Left renal pelvis (tissue), 4 donors: ENCODE results near the gene STAT5A. TPM values are rescaled to one million over a fixed set of nuclear protein-coding genes. Genes with fewer than 3 reads are reported as not detected.
A peak's percentile ranks its signal among the peaks of the same experiment; 100 is the strongest.

Source experiments
- DNase-seq, 4 donors: peaks; one replicate each; pipeline ENCODE4 v3.0.0-alpha.2; 2013; ENCODE audit warnings: low read depth in 4 of 4, low spot score in 3 of 4
- polyA plus RNA-seq, 4 donors: library from polyadenylated mRNA; unstranded; fragments of 120-200 nt; gene quantifications; one replicate each; pipeline ENCODE4 v1.2.1, GENCODE V29; 2013; ENCODE audit not compliant: insufficient read length in 4 of 4

Gene STAT5A
- polyA plus RNA-seq, 4 donors: 5.4 to 15.3 (median 7.0) TPM

DNA sequence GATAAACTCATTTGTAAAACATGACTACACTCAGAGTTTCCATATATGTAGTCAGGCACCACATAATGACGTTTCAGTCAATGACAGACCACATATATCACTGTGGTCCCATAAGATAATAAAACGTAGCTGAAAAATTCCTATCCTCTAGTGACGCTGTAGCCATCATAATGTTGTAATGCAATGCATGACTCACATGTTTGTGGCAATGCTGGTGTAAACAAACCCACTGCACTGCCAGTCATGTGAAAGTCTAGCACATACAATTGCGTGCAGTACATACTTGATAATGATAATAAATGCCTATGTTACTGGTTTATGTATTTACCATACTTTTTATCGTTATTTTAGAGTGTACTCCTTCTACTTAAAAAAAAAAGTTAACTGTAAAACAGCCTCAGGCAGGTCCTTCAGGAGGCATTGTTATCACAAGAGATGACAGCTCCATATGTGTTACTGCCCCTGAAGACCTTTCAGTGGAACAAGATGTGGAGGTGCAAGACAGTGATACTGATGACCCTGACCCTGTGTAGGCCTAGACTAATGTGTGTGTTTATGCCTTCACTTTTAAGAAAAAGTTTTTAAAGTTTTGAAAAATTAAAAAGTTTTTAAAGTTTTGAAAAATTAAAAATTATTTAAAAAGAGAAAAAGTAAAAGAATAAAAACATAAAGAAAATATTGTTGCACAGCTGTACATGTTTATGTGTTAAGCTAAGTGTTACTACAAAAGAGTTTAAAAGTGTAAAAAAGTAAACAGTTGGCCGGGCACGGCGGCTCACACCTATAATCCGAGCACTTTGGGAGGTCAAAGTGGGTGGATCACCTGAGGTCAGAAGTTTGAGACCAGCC, 21.2 kb upstream of the STAT5A start:
- no peak for DNase-seq

DNA sequence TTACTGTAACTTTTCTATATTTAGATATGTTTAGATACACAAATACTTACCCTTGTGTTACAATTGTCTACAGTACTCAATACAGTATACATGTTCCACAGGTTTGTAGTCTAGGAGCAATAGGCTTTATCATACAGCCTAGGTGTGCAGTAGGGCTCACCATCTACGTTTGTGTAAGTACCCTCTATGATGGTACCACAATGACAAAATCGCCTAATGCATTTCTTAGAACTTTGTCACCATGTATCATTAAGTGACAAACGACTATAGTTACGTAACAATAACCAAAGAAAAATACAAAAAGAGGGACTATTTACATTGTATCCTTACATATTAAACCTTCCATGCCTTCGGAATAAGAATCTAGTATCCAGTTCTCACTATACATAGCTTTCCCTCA, 20.1 kb upstream of the STAT5A start:
- no peak for DNase-seq

DNA sequence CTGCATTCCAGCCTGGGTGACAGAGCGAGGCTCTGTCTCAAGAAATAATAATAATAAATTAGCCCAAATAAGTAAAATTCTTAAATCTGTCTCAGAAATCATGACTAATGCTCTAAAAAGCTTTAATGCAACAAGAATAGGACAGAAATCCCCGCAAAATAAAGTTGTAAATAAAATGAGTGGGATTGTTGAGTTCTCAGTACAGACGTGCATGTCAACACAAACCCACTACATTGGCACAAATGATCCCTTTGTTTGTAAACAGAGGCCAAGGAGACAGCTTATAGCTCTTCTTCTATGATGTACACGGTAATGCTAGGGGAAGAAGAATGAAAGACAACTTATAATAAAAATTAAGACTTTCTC, 18.1 kb upstream of the STAT5A start:
- DNase-seq: no peak

DNA sequence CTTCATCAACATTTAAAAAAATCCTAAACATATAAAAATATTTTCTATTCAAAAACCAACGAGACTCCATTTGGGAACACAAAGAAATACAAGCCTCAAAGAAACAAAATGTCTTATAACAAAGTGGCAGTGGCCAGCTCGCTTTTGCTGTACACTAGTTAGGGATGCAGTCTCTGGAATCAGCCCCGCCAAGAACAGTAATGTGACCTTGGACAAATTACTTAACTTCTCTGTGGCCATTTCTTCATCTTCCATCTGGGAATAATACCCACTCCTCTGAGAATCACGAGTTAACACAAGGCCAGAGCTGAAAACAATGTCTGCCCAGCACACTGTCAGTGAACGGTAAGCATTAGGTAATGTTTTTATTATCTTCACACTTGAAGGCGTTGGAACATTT, 17.7 kb upstream of the STAT5A start:
- no peak for DNase-seq

DNA sequence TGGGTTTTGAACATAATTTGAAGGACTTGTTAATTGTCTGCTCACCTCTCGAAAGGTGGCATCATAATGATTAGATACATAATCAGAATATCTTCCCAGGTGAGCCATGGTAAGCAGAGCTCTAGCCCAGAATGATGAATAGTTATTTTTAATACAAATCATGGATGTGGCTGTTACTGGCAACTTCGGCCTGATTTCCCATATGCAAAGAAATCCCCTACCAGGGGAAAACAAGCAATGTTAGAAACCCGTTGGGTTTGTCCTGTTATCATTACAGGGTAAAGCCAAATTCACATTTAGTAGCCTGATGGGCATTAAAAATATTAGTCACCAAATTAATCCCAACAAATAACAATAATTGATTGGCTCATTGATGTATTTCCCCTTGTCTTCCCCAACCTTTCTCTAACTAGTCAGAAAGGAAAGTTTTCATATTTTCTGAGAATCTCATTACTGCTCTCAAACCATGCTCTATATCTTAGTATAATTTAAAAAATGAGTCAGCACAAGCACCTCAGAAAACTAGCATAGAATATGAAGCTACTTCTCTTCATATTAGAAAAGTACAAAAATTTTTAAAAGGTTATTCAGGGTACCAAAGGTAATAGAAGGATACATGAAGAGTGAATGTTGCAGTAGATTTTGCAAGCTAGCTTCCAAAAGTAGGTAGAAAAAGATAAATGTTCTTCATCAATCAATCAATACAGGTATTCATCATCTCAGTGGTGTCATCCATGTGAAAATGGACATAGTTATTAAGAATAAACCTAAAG, 17.1 kb upstream of the STAT5A start:
- DNase-seq: no peak

DNA sequence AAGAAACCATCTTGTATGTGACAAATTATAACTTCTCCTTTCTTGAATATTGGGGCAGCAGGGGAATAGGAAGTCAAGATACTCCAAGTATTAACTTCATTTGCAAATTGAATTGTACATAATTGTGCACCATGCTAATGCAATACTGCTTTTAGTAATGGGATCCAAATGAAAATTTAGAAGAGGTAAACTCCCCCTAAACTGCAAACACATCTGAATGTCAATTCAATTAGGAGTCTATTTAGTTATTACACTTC, 16.6 kb upstream of the STAT5A start:
- no peak for DNase-seq

DNA sequence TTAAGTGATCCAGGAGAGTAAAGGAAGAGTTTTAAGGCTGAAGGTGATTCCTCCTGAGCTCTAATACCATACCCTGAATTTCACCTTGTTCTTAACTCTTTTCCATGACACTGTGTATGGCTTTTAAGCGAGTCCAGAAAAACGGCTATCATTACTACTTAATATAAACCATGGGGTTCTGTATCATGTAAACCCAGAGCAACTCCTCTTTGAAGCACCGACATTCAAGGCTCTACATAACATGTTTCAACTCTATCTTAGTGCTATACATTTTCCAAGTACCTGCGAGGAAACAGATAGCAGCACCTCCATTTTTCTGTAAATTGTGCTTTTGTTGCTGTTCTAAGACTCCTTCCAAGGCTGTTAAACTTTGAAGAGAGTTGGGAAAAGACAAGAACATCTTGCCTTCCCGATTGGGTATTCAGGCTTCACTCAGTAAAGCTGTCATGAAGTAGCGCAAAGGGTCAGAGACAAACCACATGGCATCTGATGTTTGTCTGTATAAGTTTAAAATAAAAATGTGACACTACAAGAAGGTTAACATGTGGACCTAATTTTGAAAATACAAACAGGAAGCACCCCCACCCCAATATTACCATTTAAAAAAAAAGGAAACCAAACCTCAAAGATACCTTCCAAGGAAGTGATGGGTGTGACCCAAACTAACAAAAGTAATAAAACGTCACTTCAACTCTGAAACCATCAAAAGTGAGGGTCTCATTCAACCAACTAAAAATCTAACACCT, 16.0 kb upstream of the STAT5A start:
- no peak for DNase-seq

DNA sequence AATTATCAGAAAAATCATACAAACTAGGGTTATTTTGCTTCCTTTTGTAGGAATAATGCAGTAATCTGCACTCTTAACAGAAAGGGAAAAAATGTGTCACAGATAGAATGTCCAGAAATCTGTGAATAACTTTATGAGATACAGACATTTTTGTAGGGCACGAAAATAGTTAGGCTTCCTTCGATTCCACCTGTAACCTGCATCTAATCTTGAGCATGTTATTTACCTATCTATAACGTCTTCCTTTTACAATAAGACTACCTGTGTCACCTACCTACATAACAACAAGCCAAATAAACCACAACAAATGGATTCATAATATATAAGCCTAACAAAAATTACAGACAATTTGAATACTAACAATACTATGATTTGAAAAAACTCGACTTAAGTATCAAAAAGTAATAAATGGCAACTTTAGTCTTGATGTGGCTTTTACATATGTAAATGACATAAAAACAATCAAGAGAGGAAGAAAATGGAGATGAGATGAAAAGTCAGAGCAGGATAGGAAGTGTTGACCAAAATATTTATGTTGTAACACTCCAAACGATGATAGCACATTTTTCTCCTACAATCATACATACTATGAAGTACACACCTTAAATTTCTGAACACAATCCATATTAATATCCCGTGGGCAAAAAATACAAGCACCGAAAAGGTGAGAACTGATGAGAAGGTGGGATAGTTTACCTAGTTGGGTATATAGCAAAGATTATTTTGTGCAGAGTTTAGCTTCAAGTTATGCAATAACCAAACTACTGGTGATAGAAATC, 14.6 kb upstream of the STAT5A start:
- DNase-seq: no peak

DNA sequence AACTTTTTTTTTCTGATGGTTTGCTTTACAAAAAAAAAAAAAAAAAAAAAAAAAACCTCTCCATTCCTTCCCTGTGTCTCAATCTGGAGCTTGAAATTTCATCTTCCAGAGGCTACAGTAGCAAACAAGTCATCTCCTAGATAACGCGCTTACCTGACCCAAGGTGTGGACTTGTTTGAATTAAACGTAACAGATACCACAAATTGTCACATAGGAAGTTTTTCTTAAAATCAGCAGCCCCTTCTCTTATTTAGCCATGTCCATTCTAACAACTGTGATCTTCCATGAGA, 14.1 kb upstream of the STAT5A start:
- no peak for DNase-seq

DNA sequence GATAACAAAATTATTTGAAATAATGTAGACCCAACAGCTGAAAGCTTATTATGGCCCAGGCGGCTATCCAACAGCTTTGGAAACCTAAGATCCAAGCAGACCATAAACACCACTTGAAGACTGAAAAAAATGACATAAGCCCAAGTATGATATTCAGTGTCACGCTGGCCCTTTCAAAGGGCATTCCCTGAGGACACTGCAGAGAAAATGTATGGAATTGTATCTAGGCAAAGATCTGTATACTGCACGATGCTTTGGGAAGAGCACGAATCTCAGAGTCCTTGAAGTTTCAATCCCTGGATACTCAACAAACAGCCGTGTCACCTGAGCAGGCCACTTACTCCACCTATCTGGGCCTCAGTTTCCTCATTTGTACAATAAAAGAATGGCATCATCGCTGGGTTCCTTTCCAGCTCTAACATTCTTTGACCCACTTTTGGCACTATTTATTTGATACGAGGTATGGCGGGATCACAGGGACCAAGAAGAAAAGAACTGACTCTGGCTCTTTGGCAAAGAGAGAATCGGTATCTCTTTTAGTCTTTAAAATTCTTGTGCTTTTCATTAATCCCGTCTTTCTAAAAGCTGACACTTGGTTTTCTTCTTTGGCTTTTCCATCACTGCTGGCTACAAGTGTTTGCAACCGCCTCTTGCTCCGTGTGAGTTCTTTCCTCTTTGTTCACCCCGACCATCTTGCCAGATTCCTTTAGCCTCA, 13.3 kb upstream of the STAT5A start:
- DNase-seq: no peak

DNA sequence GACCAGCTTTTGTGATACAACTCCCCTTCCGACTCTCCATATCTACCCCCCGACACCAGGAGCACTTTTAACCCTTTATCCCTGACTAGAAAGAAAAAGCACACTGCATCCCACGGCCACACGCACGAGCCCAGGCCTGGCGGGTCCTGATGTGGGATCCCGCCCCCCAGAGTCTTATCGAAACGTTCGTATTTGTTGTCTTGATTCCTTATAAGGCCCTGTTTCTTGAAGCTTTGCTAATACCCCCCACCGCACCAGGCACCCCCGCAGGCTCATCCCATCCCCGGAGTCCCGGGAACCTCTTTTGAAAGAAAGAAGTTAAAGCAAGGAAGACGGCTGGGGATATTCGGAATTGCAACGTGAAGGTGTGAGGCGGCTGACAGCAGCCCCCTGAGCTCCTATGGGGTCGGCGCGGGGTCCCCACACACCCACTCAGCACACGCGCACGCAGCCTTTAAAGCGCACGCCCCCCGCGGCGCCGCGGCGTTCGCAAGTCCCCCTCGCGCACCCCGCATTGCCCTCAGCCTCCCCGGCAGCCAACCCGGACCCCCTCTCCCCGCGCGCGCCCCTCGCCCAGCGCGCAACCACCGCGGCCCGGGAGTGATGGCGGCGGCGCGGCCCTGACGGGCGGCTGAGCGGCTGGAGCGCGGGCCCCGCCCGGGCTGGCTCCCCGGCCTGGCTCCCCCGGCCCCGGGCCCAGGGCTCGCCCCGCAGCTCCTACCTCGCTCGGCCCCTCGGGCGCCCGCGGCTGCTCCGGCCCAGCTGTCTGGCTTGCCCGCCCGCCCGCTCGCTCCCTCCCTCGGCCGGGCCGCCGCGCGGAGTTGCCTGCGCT, 12.6 kb upstream of the STAT5A start:
- peak in 1 of 4 donors; percentile 27 for DNase-seq

DNA sequence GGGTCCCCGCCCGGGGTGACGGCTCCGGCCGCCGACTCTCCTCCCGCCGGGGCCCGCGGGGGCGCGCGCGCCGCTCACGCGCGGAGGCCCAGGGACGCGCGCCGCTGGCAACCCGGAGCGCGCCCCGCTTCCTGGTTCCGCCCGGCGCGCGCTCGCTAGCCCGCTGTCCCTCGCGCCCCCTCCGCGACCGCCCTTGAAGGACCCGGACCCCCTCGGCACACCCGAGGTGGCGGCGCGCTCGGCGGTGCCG, 12.0 kb upstream of the STAT5A start, which contains the start of gene STAT5B:
Gene STAT5B (minus strand): TSS at position 33 of the 250 bp plus-strand sequence. CDS start 44,264 bp downstream, outside the sequence.
- DNase-seq: peak in 1 of 4 donors; percentile 66

DNA sequence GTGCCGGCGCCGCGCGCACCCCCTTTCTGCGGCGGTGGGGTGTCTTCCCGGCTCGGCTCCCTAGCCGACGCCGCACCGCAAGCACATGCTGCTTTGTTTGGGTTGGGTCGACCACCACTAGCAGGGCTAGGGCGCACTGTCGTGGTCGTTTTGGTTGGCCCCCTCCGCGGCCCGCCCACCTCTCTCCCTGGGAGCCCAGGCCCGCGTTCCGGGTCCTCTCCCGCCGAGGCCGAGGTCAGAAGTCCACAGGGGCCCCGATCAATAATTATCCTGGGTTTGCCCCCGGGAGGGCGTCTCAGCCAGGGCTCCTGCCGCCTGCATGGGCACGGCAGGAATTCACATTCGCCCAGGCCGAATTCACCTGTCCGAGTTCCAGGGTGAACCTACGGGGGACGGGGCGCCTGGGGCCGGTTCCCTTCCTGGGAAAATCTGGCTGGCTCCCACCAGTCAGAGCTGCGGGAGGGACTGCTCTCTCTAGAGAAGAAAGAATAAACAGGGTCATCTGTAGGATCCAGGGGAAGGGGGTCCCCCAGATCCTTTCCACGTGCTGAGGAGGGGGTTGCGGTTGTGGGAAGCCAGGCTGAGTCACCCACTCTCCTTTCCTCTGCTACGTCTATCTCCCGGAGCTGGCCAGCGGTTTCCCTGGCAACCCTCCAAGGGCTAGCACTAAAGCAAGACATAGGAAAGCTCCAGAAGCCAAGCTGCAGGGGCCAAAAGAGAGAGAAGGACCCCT, 11.5 kb upstream of the STAT5A start:
- DNase-seq: peak in 1 of 4 donors; percentile 39

DNA sequence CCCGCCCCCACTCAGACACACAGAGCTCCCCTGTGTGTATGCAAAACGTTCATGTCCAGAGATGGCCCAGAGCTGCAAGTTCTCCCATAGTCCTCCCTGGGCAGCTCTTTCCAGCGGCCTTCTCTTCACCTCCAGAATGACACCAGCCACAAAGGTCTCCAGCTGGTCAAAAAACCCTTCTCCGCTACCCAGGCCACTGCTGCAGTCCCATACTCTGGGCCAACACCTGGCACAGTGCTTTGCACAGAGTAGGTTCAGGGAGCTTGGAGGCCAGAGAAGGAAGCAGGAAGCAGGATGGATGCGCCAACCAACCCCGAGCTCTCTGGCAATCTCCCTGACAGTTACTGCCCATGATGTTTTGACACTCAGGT, 11.0 kb upstream of the STAT5A start:
- no peak for DNase-seq

DNA sequence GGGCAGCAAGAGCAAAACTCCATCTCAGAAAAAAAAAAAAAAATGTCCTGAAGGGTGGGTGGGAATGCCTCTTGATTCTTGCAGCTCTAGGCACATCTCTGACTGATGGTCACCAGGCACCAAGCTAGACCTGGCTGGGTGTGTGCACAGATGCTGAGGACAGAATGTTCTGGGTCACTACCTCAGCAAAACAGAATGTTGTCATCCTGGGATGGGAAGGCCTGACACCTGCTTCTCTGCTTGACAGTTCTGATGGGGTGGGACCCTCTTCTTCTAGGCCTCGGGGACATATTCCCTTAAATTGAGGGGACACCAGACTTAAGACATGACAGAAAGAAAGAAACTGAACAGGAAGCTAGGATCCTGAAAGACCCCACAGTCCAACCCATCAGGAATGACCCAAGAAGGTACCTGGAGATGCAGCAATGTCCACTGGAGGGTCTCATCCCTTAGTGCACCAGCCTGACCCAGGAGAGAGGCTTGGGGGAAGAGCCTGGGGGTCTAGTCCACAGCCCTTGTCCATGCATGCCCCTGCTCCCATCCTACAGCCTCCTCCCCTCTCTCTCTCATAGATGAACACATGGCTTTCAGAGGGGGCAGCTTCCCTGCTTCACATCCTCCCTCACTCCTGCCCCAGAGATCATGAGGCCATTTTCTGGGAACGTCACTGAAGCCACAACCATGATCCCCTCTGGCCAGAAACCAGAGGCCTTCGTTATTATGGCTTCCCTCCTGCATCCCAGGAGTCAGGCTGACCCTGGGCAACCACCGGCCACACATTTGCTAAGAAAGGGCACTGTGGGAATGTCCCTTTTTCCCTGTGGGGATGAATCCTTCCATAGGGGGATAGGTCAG, 8.3 kb upstream of the STAT5A start:
- no peak for DNase-seq

DNA sequence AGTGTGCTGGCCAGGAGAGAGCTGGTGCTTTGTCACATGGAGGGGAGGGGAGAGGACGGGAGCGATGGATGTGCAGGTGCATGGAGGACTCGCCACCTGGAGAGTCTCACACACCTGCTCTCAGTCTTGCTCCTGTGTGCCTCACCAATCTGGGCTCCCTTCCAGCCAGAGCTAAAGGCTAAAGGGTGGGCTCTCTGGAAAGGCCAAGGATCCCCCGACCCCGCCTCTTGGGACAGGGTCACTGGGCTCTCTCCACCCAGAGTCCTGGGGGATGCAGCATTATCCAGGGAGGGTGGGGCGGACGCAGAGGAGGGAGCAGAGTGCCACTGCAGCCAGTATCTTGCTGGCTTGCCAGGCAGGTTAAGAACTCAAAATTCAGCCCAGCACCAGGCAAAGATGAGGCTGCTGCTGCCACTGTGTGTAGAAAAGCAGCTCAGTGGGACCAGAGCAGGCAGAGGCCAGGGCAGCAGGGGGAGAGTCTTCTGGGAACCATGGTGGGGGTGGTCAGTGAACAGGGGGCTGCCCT, 6.7 kb upstream of the STAT5A start:
- no peak for DNase-seq

DNA sequence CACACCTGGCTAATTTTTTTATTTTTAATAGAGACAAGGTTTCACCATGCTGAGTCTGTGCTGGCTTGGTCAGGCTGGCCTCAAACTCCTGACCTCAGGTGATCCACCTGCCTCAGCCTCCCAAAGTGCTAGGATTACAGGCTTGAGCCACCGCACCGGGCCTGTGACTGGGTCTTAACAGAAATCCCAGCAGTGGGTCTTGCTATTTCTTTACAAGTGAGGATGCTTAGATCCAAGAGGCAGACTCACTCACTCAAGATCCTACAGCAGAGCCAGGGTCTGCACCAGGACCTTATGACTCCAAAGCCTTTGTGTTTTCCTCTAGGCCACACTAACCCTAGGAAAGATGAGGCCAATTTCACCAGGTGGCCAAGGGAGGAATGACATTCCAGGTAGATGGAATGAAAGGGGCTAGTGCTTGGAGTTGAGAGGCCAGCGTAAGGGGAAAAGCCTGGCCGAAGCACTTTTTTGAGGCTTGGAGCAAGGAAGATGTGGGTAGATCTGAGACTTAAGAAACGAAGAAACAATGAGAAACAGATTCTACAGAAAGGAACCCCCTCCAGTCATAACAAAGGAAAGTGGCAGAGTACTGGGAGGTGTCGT, 5.7 kb upstream of the STAT5A start:
- no peak for DNase-seq
